ENCODE results near the gene NHERF2.

Gene NHERF2

GRCh38 chr16:2040787-2041522, 14.3 kb downstream of the NHERF2 start:
- DNase-seq (ENCODE audit: low read depth): no peak

- DNase-seq (ENCODE audit: low read depth): no peak
Measured at GRCh38 chr16:2042171-2042985, 15.7 kb downstream of the NHERF2 start.

GRCh38 chr16:2042986-2043666, 16.4 kb downstream of the NHERF2 start:
- no peak for DNase-seq (ENCODE audit: low read depth)

GRCh38 chr16:2043667-2044451, 17.2 kb downstream of the NHERF2 start:
- DNase-seq (ENCODE audit: low read depth): no peak

- DNase-seq (ENCODE audit: low read depth): no peak
Measured at GRCh38 chr16:2044541-2044940, 17.8 kb downstream of the NHERF2 start.

GRCh38 chr16:2045965-2046892, 19.5 kb downstream of the NHERF2 start:
- no peak for DNase-seq (ENCODE audit: low read depth)

- DNase-seq (ENCODE audit: low read depth): no peak
Measured at GRCh38 chr16:2046893-2047329, 20.2 kb downstream of the NHERF2 start.

- DNase-seq (ENCODE audit: low read depth): peak; percentile 88
Measured at GRCh38 chr16:2047330-2048115, 20.8 kb downstream of the NHERF2 start, which contains the start of the genes NTHL1 and TSC2. TSS of gene NTHL1 (minus strand) at chr16:2047834. CDS start at chr16:2047823, 11 bp downstream. TSS of gene TSC2 (plus strand) at chr16:2047985. CDS start at chr16:2048616, 631 bp downstream.

- DNase-seq (ENCODE audit: low read depth): no peak
Measured at GRCh38 chr16:2048116-2048543, 21.4 kb downstream of the NHERF2 start.

GRCh38 chr16:2053211-2053610, 26.5 kb downstream of the NHERF2 start:
- DNase-seq (ENCODE audit: low read depth): no peak

- no peak for DNase-seq (ENCODE audit: low read depth)
Measured at GRCh38 chr16:2053897-2054296, 27.2 kb downstream of the NHERF2 start.

GRCh38 chr16:2054543-2055245, 28.0 kb downstream of the NHERF2 start:
- no peak for DNase-seq (ENCODE audit: low read depth)

GRCh38 chr16:2056077-2056476, 29.4 kb downstream of the NHERF2 start:
- no peak for DNase-seq (ENCODE audit: low read depth)

GRCh38 chr16:2056681-2057407, 30.1 kb downstream of the NHERF2 start:
- no peak for DNase-seq (ENCODE audit: low read depth)

- DNase-seq (ENCODE audit: low read depth): no peak
Measured at GRCh38 chr16:2057438-2057837, 30.7 kb downstream of the NHERF2 start.

GRCh38 chr16:2058420-2058819, 31.7 kb downstream of the NHERF2 start:
- no peak for DNase-seq (ENCODE audit: low read depth)

- DNase-seq (ENCODE audit: low read depth): no peak
Measured at GRCh38 chr16:2058872-2059271, 32.2 kb downstream of the NHERF2 start.

GRCh38 chr16:2060346-2060745, 33.6 kb downstream of the NHERF2 start:
- no peak for DNase-seq (ENCODE audit: low read depth)
